Endodermal cell (in vitro differentiated cells): ENCODE data around the gene ISX. TPM values are rescaled to one million over a fixed set of nuclear protein-coding genes. Genes with fewer than 3 reads are reported as not detected.
A peak's percentile ranks its signal among the peaks of the same experiment; 100 is the strongest.

Source experiments
- DNase-seq: peaks from one replicate; pipeline ENCODE4 v3.0.0-alpha.2; 2017
- H3K27ac ChIP-seq: 2 replicates; pipeline ENCODE4 v1.5.1; 2013; ENCODE audit warnings: mild to moderate bottlenecking, low read depth, low read length, moderate library complexity
- H3K27me3 ChIP-seq: 2 replicates; pipeline ENCODE4 v1.6.1; 2013; ENCODE audit warnings: mild to moderate bottlenecking, low read length, moderate library complexity; ENCODE audit not compliant: insufficient read depth, control insufficient read depth, poor library complexity, severe bottlenecking
- H3K36me3 ChIP-seq: 2 replicates; pipeline ENCODE4 v1.7.0; 2013; ENCODE audit warnings: mild to moderate bottlenecking, low read length, moderate library complexity; ENCODE audit not compliant: control insufficient read depth, insufficient read depth
- H3K4me1 ChIP-seq: one replicate; pipeline ENCODE4 v1.7.0; 2013; ENCODE audit warnings: low read length; ENCODE audit not compliant: control insufficient read depth, insufficient read depth
- H3K4me3 ChIP-seq: 2 replicates; pipeline ENCODE4 v1.5.1; 2013; ENCODE audit warnings: mild to moderate bottlenecking, low read length, moderate library complexity
- H3K9ac ChIP-seq: 2 replicates; pipeline ENCODE4 v1.6.1; 2013; ENCODE audit warnings: mild to moderate bottlenecking, low read length, moderate library complexity; ENCODE audit not compliant: poor library complexity, severe bottlenecking; ENCODE audit errors: extremely low read depth
- H3K9me3 ChIP-seq: 2 replicates; pipeline ENCODE4 v1.6.1; 2013; ENCODE audit warnings: mild to moderate bottlenecking, low read length, moderate library complexity; ENCODE audit not compliant: control insufficient read depth
- H3K27ac Mint-ChIP-seq: 2 replicates; pipeline ENCODE4 v1.8.0; 2020; ENCODE audit warnings: mixed read lengths
- H3K27me3 Mint-ChIP-seq: 2 replicates; pipeline ENCODE4 v1.8.0; 2021; ENCODE audit warnings: mild to moderate bottlenecking, mixed read lengths; ENCODE audit not compliant: insufficient read depth
- H3K36me3 Mint-ChIP-seq: 2 replicates; pipeline ENCODE4 v1.8.0; 2020; ENCODE audit warnings: low read depth, mixed read lengths
- H3K4me1 Mint-ChIP-seq: 2 replicates; pipeline ENCODE4 v1.8.0; 2020; ENCODE audit warnings: mixed read lengths
- H3K4me3 Mint-ChIP-seq: 2 replicates; pipeline ENCODE4 v1.8.0; 2020; ENCODE audit warnings: mild to moderate bottlenecking, moderate library complexity, mixed read lengths
- H3K9me3 Mint-ChIP-seq: 2 replicates; pipeline ENCODE4 v1.8.0; 2020; ENCODE audit warnings: mild to moderate bottlenecking, mixed read lengths
- CTCF ChIP-seq: fragments of 200-600 bp; sonication (generic); conservative IDR thresholded peaks from 2 replicates; pipeline ENCODE4 v1.5.0; 2021; ENCODE audit warnings: antibody characterized with exemption, mild to moderate bottlenecking
- WGBS, 2 experiments: methylation state at CpG; one replicate each; pipeline versions ENCODE4 v1.1.5 to v1.1.7; 2013; ENCODE audit warnings: missing lambda C conversion rate in 2 of 2, mixed read lengths in 1 of 2; ENCODE audit not compliant: insufficient coverage in 1 of 2, insufficient read length in 1 of 2; 5-methylcytosine and 5-hydroxymethylcytosine counted together
- total RNA-seq, 2 donors: library from RNA; stranded (reverse); fragmentation: NEBNext Ultra II Directional in 1 of 2; extraction: Animal tissue kit (Norgen Biotek cat#: 25700) in 1 of 2; gene quantifications; 2 replicates in 1 of 2; 3 replicates in 1 of 2; pipeline ENCODE4 v1.2.1, GENCODE V29; 2021

The ISX gene
- total RNA-seq, 2 donors from 2014 or later = 0.07 to 0.13 TPM

DNA sequence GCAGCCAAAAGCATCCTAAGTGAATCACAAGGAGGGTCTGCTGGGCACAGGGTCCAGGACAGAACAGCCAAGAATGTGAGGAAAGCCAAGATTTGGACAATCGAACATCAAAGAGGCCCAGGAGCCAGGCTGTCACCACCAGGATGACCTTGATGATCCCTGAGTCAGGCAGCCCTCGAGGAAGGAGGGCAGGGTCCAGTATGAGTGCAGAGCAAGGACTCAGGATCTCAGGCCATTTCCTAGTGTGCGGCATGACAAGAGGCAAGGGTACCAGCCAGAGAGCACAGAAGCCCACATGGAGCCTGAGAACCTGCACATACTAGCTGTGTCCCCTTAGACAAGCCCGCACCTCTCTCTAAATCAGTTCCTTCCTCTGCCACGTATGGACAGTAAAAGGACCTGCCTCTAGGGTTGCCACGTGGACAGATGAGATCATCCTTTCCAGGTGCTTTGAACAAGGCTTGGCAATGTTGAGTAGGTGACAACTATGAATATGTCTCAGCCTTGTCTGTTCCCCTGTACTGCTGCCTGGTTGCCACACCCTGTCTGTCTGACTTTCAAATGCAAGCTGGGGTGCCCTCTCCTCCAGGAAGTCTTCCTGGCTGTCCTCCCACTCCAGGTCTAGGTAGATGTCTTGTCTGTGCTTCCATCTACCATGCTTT is 32.2 kb upstream of the ISX start:
- H3K9me3 ChIP-seq = no peaks in the 10 kb centered on the region
- Mint-ChIP-seq H3K36me3 (no peaks in the 10 kb centered on the region), H3K4me3 (no peak overlapping the region), H3K27me3 (peaks cover 10% of the 10 kb centered on the region), H3K4me1 (peaks cover 4% of the 10 kb centered on the region), H3K27ac (no peak overlapping the region), H3K9me3 (no peaks in the 10 kb centered on the region)
- H3K27ac ChIP-seq = no peak overlapping the region
- DNase-seq = no peak
- H3K4me3 ChIP-seq = no peak overlapping the region
- no peak for TF ChIP-seq CTCF
- H3K36me3 ChIP-seq = no peaks in the 10 kb centered on the region
- H3K9ac ChIP-seq = no peak overlapping the region
- no peaks in the 10 kb centered on the region for H3K27me3 ChIP-seq
- 89 to 91% methylated on average over 5 to 6 of the region's 6 CpGs for WGBS, 2 experiments
- no peaks in the 10 kb centered on the region for H3K4me1 ChIP-seq

DNA sequence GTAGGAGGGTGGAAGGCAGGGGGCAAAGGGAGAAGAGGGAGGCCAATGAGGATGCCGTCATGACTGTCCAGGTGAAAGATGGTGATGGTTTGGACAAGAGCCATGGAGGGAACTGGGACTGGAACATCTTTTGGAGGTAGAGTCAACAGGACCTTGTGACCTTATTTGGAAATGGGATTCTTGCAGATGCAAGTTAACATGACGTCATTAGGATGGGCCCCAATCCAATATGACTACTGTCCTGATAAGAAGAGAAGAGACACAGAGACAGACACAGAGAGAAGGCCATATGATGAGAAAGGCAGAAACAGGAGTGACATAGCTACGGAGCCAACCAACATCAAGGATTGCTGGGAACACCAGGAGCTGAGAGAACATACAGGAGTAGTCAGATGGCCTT is 31.0 kb upstream of the ISX start:
- no peak overlapping the region for H3K27ac ChIP-seq
- H3K4me3 ChIP-seq = no peak overlapping the region
- no peak overlapping the region for H3K4me3 Mint-ChIP-seq
- WGBS, 2 experiments = 39 to 62% methylated on average over 2 to 3 of the region's 3 CpGs
- H3K27me3 Mint-ChIP-seq = peaks cover 10% of the 10 kb centered on the region
- no peaks in the 10 kb centered on the region for H3K36me3 ChIP-seq
- H3K27me3 ChIP-seq = no peaks in the 10 kb centered on the region
- TF ChIP-seq CTCF = no peak
- H3K9me3 ChIP-seq = no peaks in the 10 kb centered on the region
- peaks cover 4% of the 10 kb centered on the region for H3K4me1 Mint-ChIP-seq
- no peak for DNase-seq
- H3K4me1 ChIP-seq = no peaks in the 10 kb centered on the region
- no peak overlapping the region for H3K9ac ChIP-seq
- H3K36me3 Mint-ChIP-seq = no peaks in the 10 kb centered on the region
- H3K9me3 Mint-ChIP-seq = no peaks in the 10 kb centered on the region
- H3K27ac Mint-ChIP-seq = no peak overlapping the region

DNA sequence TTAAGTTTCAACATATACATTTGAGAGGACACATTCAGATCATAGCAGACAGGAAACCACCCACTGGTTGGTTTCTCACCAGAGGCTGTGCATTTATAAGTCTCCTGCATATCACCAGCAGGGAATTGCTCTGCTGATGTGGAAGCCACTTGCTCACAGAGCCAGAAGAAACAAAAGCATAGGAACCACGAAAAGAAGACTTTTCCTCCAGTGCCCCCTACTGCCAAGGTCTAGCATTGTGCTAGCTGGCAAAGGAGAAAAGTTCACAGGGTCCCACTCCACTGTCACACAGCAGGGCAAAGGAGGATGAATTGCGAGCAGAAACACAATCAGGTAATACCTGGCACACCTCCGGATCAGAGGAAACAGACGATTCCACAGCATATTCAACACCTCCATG is 28.9 kb upstream of the ISX start:
- no peaks in the 10 kb centered on the region for H3K36me3 ChIP-seq
- Mint-ChIP-seq H3K4me3 (no peak overlapping the region), H3K36me3 (no peaks in the 10 kb centered on the region), H3K9me3 (no peaks in the 10 kb centered on the region), H3K27ac (no peak overlapping the region), H3K4me1 (peaks cover 4% of the 10 kb centered on the region), H3K27me3 (peaks cover 4% of the 10 kb centered on the region)
- peak; percentile 83 for DNase-seq
- no peak overlapping the region for H3K4me3 ChIP-seq
- WGBS, 2 experiments = 69 to 70% methylated on average over 4 of the region's 4 CpGs
- no peaks in the 10 kb centered on the region for H3K27me3 ChIP-seq
- H3K9me3 ChIP-seq = no peaks in the 10 kb centered on the region
- no peak overlapping the region for H3K27ac ChIP-seq
- TF ChIP-seq CTCF = peak; percentile 80
- no peak overlapping the region for H3K9ac ChIP-seq
- no peaks in the 10 kb centered on the region for H3K4me1 ChIP-seq
